ENCODE data around the gene RSPH9. TPM values are rescaled to one million over a fixed set of nuclear protein-coding genes. Genes with fewer than 3 reads are reported as not detected.

Gene RSPH9
- polyA plus RNA-seq, 1 of the 3 experiments (the other 2 are of a cell fraction), result 0.05 TPM

- POLR2A ChIA-PET, result interaction anchor here (1.1 to 1.2 kb wide), 2 partner anchors 12 to 14 kb away, joined by 4 read pairs; no protein-coding TSS in a partner anchor
- peaks cover 58% of the 10 kb centered on the region for H3K79me2 ChIP-seq (ENCODE audit: insufficient read depth)
- CTCF ChIA-PET, result interaction anchor here (1.1 to 1.6 kb wide), 3 partner anchors 14 to 397 kb away, joined by 3 to 8 read pairs (median 4); no protein-coding TSS in a partner anchor
- no peaks in the 10 kb centered on the region for H3K27me3 ChIP-seq (ENCODE audit: insufficient read depth)
- no peaks in the 10 kb centered on the region for H3K9me3 ChIP-seq
- no peak overlapping the region for H3K4me3 ChIP-seq (ENCODE audit: low read depth in 2 of 2, low read length in 1 of 2)
- H3K4me1 ChIP-seq (ENCODE audit: control insufficient read depth in 1 of 2, insufficient read depth in 2 of 2, low read depth in 1 of 2, low read length in 1 of 2), result peaks cover 0 to 5% of the 10 kb centered on the region in 2 experiments; a peak in 2 of 4 replicates
- no peak for DNase-seq
- H4K20me1 ChIP-seq (ENCODE audit: insufficient read depth), result peaks cover 37% of the 10 kb centered on the region
- H3K27ac ChIP-seq (ENCODE audit: low read depth in 2 of 2, low read length in 1 of 2), result no peak overlapping the region
- 91% methylated on average over 5 of the region's 5 CpGs for WGBS (ENCODE audit: low lambda C conversion rate)
- no peak for TF ChIP-seq SIN3A (IDR thresholded peaks at IDR 0.05; ENCODE audit: borderline replicate concordance, low read depth, low read length)
- no peak for TF ChIP-seq TCF12 (IDR thresholded peaks at IDR 0.05)
- TF ChIP-seq RAD21 (IDR thresholded peaks at IDR 0.05; ENCODE audit: low read length), result no peak
- TF ChIP-seq FOXM1 (IDR thresholded peaks at IDR 0.05; ENCODE audit: low read depth), result no peak
- TF ChIP-seq NRF1 (IDR thresholded peaks at IDR 0.05; ENCODE audit: low read depth, low read length), result no peak
- TF ChIP-seq TAF1 (IDR thresholded peaks at IDR 0.05; ENCODE audit: borderline replicate concordance, low read depth, low read length), result no peak
- no peak for TF ChIP-seq PBX3 (IDR thresholded peaks at IDR 0.05)
- TF ChIP-seq GABPA (IDR thresholded peaks at IDR 0.05; ENCODE audit: low read depth), result no peak
- TF ChIP-seq GATA2 (CRISPR knock-in tag; IDR thresholded peaks at IDR 0.05), result no peak
- TF ChIP-seq CHD2 (IDR thresholded peaks at IDR 0.05; ENCODE audit: low read length, partially characterized antibody), result no peak
- no peak for TF ChIP-seq RCOR1 (IDR thresholded peaks at IDR 0.05; ENCODE audit: low read length)
- TF ChIP-seq MAX (IDR thresholded peaks at IDR 0.05; ENCODE audit: low read depth), result no peak
- no peak for TF ChIP-seq POLR2AphosphoS5 (IDR thresholded peaks at IDR 0.05; ENCODE audit: low read depth, low read length)
- TF ChIP-seq RXRA (IDR thresholded peaks at IDR 0.05; ENCODE audit: borderline replicate concordance, low read depth), result no peak
- no peaks in the 10 kb centered on the region for H3F3A ChIP-seq (replicated peaks; ENCODE audit: insufficient read depth)
- no peaks in the 10 kb centered on the region for H3K9me2 ChIP-seq
- H3K9ac ChIP-seq, result no peak overlapping the region
- no peak overlapping the region for H3K4me2 ChIP-seq
- no peak overlapping the region for H2AFZ ChIP-seq (ENCODE audit: low read depth)
- peaks cover 25 to 58% of the 10 kb centered on the region in 2 experiments for H3K36me3 ChIP-seq (replicated peaks in 1 of 2; ENCODE audit: control insufficient read depth in 1 of 2, insufficient read depth in 2 of 2, low read length in 1 of 2)
These were observed 36.5 kb downstream of the RSPH9 start for GRCh38 chr6:43681303-43681702.

GRCh38 chr6:43682724-43683429 is 38.0 kb downstream of the RSPH9 start:
- Histone ChIP-seq H3K36me3 (replicated peaks in 1 of 2; ENCODE audit: control insufficient read depth in 1 of 2, insufficient read depth in 2 of 2, low read length in 1 of 2) (peaks cover 12 to 43% of the 10 kb centered on the region in 2 experiments), H4K20me1 (ENCODE audit: insufficient read depth) (peaks cover 37% of the 10 kb centered on the region), H2AFZ (ENCODE audit: low read depth) (no peak overlapping the region), H3K27me3 (ENCODE audit: insufficient read depth) (no peaks in the 10 kb centered on the region), H3K9me3 (no peaks in the 10 kb centered on the region), H3K9ac (no peak overlapping the region), H3F3A (replicated peaks; ENCODE audit: insufficient read depth) (no peaks in the 10 kb centered on the region), H3K79me2 (ENCODE audit: insufficient read depth) (peaks cover 70% of the 10 kb centered on the region), H3K9me2 (no peaks in the 10 kb centered on the region), H3K27ac (ENCODE audit: low read depth in 2 of 2, low read length in 1 of 2) (no peak overlapping the region), H3K4me3 (ENCODE audit: low read depth in 2 of 2, low read length in 1 of 2) (no peak overlapping the region), H3K4me2 (no peak overlapping the region), H3K4me1 (ENCODE audit: control insufficient read depth in 1 of 2, insufficient read depth in 2 of 2, low read depth in 1 of 2, low read length in 1 of 2) (peaks cover 0 to 13% of the 10 kb centered on the region in 2 experiments; a peak in 2 of 4 replicates)
- POLR2A ChIA-PET, result no interaction called here
- WGBS (ENCODE audit: low lambda C conversion rate), result 74% methylated on average over 8 of the region's 8 CpGs
- no peak for DNase-seq
- CTCF ChIA-PET, result interaction anchor here (0.8 to 1.2 kb wide), 4 partner anchors 10 to 23 kb away, joined by 3 read pairs; no protein-coding TSS in a partner anchor
- no peak for TF ChIP-seq FOXJ3 (CRISPR knock-in tag; IDR thresholded peaks at IDR 0.05)
- TF ChIP-seq USF2 (IDR thresholded peaks at IDR 0.05; ENCODE audit: borderline replicate concordance, low read depth, low read length), result no peak
- TF ChIP-seq RXRA (IDR thresholded peaks at IDR 0.05; ENCODE audit: borderline replicate concordance, low read depth), result no peak
- TF ChIP-seq CHD2 (IDR thresholded peaks at IDR 0.05; ENCODE audit: low read length, partially characterized antibody), result no peak
- no peak for TF ChIP-seq ELF1 (IDR thresholded peaks at IDR 0.05)
- TF ChIP-seq EP300 (IDR thresholded peaks at IDR 0.05; ENCODE audit: borderline replicate concordance in 1 of 2, low read depth in 1 of 2, low read length in 1 of 2), result no peak
- no peak for TF ChIP-seq NRF1 (IDR thresholded peaks at IDR 0.05; ENCODE audit: low read depth, low read length)
- no peak for TF ChIP-seq FOSL2 (IDR thresholded peaks at IDR 0.05; ENCODE audit: borderline replicate concordance, low read depth)
- TF ChIP-seq JUND (IDR thresholded peaks at IDR 0.05), result no peak
- no peak for TF ChIP-seq ZBTB33 (IDR thresholded peaks at IDR 0.05; ENCODE audit: borderline replicate concordance, low read depth)
- TF ChIP-seq EZH2phosphoT487 (IDR thresholded peaks at IDR 0.05; ENCODE audit: borderline replicate concordance, low read depth), result no peak
- TF ChIP-seq IRF3 (IDR thresholded peaks at IDR 0.05; ENCODE audit: low read depth, low read length), result no peak
